ENCODE measurements around the gene PLD4.
"Not testable (repeated sequence)": the region's sequence is repeated elsewhere in the genome, so short reads cannot be mapped to it uniquely, and the experiment has no call there.

DNA sequence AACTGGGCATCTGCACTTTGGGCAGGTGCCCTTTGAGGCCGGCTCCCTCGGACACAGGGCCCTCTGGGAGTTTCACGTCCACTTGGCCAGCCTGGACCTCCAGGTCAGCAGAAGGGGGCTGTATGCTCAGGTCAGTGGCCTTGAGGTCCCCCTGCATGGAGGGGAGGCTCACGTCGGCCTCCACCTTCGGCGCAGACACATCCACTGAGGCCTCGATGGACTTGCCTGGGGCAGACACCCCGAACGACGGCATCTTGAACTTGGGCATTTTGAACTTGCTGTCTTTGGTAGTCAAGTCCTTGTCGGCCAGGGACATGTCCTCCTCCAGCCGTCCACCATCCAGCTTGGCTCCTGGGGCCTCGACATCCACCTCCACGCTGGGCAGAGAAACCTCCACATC lies 26.0 kb downstream of the PLD4 start:
- TF ChIP-seq, protein P1, sequence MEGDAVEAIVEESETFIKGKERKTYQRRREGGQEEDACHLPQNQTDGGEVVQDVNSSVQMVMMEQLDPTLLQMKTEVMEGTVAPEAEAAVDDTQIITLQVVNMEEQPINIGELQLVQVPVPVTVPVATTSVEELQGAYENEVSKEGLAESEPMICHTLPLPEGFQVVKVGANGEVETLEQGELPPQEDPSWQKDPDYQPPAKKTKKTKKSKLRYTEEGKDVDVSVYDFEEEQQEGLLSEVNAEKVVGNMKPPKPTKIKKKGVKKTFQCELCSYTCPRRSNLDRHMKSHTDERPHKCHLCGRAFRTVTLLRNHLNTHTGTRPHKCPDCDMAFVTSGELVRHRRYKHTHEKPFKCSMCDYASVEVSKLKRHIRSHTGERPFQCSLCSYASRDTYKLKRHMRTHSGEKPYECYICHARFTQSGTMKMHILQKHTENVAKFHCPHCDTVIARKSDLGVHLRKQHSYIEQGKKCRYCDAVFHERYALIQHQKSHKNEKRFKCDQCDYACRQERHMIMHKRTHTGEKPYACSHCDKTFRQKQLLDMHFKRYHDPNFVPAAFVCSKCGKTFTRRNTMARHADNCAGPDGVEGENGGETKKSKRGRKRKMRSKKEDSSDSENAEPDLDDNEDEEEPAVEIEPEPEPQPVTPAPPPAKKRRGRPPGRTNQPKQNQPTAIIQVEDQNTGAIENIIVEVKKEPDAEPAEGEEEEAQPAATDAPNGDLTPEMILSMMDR (IDR thresholded peaks at IDR 0.05; ENCODE audit: poor library complexity): not testable (repeated sequence)
- TF ChIP-seq EZH2 (IDR thresholded peaks at IDR 0.05; ENCODE audit: borderline replicate concordance): not testable (repeated sequence)
